HG02970 (cell line): Measurements from ENCODE around the gene MAPK10.
"Not testable (repeated sequence)": the region's sequence is repeated elsewhere in the genome, so short reads cannot be mapped to it uniquely, and the experiment has no call there.

Experiments
- ATAC-seq: cut with Tn5 transposase; IDR thresholded peaks from one replicate; pipeline ENCODE4 v1.9.1; 2021; ENCODE audit warnings: mild to moderate bottlenecking, moderate library complexity, moderate number of reproducible peaks; ENCODE audit not compliant: unreplicated experiment, low FRiP score

Gene MAPK10

GRCh38 chr4:86218746-86219473, 140.9 kb downstream of the MAPK10 start:
- ATAC-seq = no peak

- ATAC-seq = no peak
Measured at GRCh38 chr4:86203176-86203575, 156.7 kb downstream of the MAPK10 start.

GRCh38 chr4:86185659-86186058, 174.2 kb downstream of the MAPK10 start:
- ATAC-seq = no peak

- ATAC-seq = no peak
Measured at GRCh38 chr4:86184901-86185285, 175.0 kb downstream of the MAPK10 start.

- ATAC-seq = no peak
Measured at GRCh38 chr4:86184216-86184900, 175.5 kb downstream of the MAPK10 start.

GRCh38 chr4:86181585-86181984, 178.3 kb downstream of the MAPK10 start:
- ATAC-seq = no peak

GRCh38 chr4:86178211-86178610, 181.6 kb downstream of the MAPK10 start:
- ATAC-seq = no peak

- ATAC-seq = no peak
Measured at GRCh38 chr4:86174506-86174905, 185.3 kb downstream of the MAPK10 start.

- not testable (repeated sequence) for ATAC-seq
Measured at GRCh38 chr4:86168335-86168734, 191.5 kb downstream of the MAPK10 start.

- no peak for ATAC-seq
Measured at GRCh38 chr4:86160426-86160825, 199.4 kb downstream of the MAPK10 start.

- no peak for ATAC-seq
Measured at GRCh38 chr4:86159216-86159615, 200.6 kb downstream of the MAPK10 start.

- no peak for ATAC-seq
Measured at GRCh38 chr4:86156531-86156930, 203.3 kb downstream of the MAPK10 start.

- no peak for ATAC-seq
Measured at GRCh38 chr4:86155766-86156165, 204.1 kb downstream of the MAPK10 start.

- ATAC-seq = no peak
Measured at GRCh38 chr4:86152454-86152853, 207.4 kb downstream of the MAPK10 start.

GRCh38 chr4:86151196-86151595, 208.7 kb downstream of the MAPK10 start:
- ATAC-seq = no peak

- no peak for ATAC-seq
Measured at GRCh38 chr4:86141161-86141560, 218.7 kb downstream of the MAPK10 start.

- no peak for ATAC-seq
Measured at GRCh38 chr4:86132468-86132867, 227.4 kb downstream of the MAPK10 start.

GRCh38 chr4:86131456-86131855, 228.4 kb downstream of the MAPK10 start:
- ATAC-seq = no peak

GRCh38 chr4:86130160-86130933, 229.5 kb downstream of the MAPK10 start:
- ATAC-seq = no peak

GRCh38 chr4:86129546-86129945, 230.3 kb downstream of the MAPK10 start:
- no peak for ATAC-seq

- ATAC-seq = no peak
Measured at GRCh38 chr4:86122404-86122803, 237.4 kb downstream of the MAPK10 start.
